ENCODE data around the gene ITSN1.
A peak's percentile ranks its signal among the peaks of the same experiment; 100 is the strongest.
"Not testable (repeated sequence)": the region's sequence is repeated elsewhere in the genome, so short reads cannot be mapped to it uniquely, and the experiment has no call there.

Gene ITSN1

DNA sequence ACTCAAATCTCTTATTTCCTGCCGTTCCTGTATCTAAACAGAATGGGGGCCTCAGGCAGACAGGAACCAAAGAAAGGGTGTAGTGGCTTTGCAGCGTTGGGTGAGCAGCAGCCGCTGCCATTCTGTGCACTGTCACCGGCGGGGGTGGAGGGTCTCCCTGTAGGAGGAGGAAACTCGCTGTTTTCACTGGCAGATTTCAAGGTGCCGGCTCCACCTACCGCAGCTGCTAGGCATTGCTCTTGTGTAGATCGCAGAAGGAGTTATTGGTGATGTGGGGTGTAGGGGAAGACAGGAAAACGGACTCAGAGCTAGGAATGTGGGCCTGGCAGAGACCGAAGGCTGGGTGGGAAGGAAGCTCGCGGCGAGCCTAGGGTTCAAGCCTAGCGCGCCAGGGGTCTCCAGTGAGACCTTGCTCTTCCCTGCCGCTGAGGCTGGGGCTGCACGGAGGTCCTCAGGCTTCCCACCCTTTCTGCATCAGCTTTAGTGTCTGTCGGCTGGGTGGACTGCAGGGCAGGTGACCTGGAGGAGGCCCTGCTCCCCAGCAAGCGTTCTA, 252.5 kb downstream of the ITSN1 start:
- peak; percentile 51 for DNase-seq (ENCODE audit: low spot score)

DNA sequence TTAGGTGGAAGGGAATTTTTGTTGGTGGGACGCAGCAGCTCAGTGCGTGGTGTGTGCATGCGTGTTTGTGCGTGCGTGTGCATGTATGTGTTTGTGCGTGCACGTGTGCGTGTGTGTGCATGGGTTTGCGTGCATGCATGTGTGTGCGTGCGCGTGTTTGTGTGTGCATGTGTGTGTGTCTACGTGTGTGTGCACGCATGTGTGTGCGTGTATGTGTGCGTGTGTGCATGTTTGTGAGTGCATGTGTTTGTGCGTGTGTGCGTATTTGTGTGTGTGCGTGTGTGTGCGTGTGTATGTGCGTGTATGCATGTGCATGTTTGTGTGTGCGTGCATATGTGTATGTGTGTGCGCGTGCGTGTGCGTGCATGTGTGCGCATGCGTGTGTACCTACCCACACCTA, 253.1 kb downstream of the ITSN1 start:
- DNase-seq (ENCODE audit: low spot score), result no peak

DNA sequence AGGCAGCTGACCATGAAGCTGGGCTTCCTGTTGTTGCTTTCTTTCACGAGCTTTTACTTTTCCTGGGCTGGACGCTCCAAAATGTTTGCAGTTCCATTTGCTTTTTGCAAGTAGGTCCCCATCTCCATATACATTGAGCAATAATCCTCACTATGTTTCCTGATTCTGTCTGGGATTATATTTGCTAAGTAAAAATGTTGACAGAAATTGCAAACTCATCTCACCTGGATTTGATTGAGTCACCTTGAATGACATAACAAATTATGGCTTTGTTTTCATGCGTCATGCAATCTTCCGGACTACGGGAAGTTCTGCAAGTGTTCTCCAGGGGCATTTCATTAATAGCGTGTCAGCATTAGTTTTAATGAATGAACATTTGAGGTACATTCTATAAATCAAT, 254.4 kb downstream of the ITSN1 start:
- DNase-seq (ENCODE audit: low spot score), result no peak

DNA sequence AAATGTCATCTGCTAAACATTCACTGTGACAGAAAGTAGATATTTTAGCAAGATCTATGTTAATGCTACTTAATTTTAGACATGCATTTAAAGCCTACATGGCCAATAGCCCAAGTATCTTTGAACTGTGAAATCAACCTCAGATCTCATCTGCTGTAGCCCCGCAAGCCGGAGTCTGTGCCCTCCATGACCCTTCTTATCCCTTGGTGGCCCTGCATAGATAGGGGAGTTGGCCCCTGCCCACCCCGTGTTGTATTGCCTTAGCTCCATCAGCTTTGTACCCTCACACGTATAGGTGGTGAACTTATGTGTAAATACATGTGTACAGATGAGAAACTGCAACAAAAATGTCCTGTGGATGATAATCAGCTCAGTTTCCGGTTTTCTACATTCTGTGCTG, 254.8 kb downstream of the ITSN1 start:
- DNase-seq (ENCODE audit: low spot score), result no peak

DNA sequence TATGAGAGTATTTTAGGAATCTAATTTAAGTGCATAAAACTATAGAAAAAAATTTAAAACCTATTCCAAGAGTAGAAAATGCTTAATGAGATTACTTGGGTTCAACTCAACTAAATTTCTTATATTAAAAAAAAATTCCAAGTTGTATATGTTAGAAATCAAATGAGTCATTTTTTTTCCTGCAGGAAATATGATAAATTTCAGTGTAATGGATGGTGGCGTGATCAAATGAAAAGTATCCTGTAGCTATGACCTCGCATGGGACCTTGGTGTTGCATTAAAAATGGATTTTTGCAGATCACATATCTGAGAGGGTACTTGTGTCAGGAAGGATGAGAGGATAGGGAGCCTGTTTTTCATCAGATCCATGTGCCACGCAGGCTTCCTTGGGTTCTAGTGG, 255.4 kb downstream of the ITSN1 start:
- DNase-seq (ENCODE audit: low spot score), result no peak

DNA sequence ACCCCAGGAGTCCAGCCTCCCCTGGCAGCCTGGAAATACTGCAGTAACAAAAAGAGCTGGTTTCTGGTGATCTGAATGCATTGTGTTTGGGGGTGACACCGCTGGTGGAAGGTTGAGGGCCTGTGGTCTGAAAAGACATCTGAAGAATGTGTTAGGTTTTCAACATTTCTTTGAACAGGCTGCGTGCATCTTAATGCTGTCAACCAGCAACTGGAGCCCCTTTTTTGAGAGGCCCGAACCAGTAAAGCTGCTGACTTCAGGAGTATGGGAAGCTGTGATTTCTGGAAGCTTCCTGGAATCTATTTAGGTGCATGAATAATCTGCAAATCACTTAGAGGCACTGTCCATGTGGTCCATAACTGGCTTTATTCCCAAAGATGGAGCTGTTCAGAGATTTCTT, 256.3 kb downstream of the ITSN1 start:
- no peak for DNase-seq (ENCODE audit: low spot score)

DNA sequence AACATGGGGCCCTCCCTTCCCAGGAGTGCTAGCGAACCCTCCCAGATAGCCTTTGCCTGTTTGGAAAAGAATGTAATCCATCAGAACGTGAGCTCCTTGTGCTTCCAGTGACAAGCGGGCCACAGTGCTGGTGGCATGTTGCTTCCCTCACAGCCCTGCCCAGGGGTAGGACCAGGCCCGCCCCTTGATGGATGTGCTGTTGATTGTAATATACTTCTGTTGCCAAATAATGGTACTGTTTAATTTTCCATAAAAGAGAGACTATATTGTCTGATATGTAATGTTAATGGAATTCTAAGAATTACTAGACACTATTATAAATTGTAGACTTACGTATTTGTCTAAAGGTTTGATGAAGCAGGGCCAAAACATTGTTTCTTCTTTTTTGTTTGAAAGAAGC, 256.9 kb downstream of the ITSN1 start:
- DNase-seq (ENCODE audit: low spot score), result no peak

DNA sequence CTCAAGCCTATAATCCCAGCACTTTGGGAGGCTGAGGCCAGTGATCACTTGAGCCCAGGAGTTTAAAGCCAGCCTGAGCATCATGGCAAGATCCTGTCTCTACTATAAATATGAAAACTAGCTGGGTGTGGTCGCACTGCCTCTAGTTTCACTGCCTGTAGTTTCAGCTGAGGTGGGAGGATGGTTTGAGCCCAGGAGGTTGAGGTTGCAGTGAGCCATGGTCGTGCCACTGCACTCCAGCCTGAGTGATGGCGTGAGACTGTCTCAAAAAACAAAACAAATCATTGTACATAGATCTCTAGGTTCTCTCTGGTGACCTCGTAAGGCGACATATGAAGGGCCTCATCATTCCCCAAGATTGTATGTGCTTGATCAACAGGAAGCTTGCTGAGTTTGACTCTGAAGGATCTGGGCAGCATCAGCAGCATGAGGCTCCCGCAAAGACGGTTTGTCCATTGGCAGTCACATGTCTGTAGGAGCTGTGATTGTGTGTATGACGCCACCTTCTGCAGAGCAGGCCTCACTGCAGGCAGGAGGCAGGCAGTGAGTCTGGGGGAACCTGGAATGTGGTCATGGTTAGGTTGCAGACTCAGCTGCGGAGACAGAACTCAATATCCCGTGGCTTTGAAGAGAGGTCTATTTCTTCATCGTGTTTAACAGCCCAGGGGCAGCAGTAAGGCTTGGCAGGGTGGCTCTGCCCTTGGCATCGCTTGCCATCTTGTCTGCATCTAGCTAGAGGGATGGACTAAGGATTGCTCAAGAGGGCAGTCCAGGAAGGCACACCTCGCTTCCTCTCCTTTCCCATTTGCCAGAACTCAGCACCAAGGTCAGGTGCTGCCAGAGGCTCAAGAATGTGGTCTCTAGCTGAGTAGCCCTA, 259.3 kb downstream of the ITSN1 start:
- no peak for DNase-seq (ENCODE audit: low spot score)

DNA sequence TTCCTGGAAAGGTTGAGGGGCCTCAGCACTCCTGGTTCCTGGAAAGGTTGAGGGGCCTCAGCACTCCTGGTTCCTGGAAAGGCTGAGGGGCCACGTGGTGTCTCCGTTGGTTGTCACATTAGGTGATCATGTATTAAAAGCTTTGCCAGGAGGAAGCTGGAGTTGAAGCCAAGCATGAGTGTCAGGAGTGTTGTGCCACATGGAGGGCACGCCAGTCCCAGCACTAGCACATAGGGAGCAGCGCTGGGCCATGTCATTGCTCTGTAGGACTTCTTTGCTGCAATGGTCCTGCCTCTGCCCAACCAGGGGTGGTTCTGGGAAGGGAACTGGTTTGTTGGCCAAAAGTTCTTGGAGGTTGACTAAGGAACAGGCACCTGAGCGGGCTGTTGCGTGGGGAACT, 260.0 kb downstream of the ITSN1 start:
- no peak for DNase-seq (ENCODE audit: low spot score)

DNA sequence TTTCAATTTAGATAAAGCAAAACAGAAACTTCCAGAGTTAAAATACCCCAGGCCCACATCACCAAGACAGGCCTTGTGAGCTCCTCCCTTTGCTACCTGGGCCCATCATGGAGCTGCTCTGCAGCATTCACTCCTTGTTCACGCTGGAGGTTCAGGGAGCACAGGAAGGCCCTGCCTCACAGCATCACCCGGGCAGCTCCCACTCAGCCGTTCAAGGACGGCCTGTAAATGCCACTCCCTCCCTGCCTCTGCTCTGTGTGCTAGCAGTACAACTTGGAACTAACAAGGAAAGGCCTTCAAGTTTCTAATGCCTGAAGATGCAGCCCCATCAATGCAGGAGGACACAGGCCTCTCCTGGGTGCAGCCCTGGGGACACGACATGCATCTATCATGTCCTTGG, 261.7 kb downstream of the ITSN1 start:
- DNase-seq (ENCODE audit: low spot score), result no peak

DNA sequence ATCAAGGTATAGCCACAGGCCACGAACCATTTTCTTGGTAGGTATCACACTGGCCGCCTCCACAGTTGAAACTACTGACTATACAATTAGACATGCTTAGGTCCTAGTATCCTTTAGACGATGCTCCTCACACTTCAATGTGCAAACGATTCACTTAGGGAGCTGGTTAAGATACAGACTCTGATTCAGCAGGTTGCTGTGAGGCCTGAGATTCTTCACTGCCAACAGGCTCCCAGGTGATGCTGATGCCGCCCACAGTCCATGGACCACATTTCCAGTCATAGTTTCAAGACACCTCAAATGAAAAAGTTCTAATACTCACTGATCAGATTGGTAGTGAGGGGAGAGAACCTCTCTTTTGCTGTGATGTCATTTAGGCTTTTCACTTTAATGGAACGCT, 266.5 kb downstream of the ITSN1 start:
- no peak for DNase-seq (ENCODE audit: low spot score)

DNA sequence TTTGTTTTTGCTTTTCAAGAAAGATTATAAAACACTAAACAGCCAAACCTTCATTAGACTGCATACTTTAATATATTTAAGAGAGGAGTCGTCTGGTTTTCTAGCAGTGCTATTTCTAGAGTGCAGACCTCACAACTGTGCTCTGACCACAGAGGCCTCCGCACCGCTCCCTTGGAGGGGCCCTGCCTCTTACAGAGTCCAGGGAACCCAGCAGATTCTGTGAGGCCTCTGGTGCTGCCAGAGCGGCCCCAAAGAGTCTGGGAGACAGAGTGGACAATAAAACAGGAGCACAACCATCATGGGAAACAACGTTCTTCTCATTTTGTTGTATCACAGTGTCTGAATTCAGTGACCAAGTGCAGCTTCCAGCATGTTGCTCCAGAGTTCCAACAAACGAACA, 267.5 kb downstream of the ITSN1 start:
- DNase-seq (ENCODE audit: low spot score), result no peak

DNA sequence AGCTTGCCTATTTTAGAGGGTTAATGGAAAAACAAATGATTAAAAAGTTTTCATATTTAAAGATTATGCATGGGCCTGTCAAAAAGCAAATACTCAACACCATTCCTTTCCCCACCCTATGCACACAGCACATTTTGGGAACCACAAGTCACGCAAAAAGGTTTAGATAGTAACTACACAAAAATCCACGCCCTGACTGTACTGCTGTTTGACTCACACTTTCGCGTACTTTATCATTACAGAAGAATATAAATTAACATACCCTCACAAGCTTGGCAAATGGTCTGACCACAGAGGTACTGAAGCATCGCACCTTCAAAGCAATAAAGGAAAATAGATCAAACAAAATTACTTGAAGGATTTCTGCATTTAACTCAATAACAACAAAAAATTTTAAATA, 271.9 kb downstream of the ITSN1 start:
- DNase-seq (ENCODE audit: low spot score), result no peak

DNA sequence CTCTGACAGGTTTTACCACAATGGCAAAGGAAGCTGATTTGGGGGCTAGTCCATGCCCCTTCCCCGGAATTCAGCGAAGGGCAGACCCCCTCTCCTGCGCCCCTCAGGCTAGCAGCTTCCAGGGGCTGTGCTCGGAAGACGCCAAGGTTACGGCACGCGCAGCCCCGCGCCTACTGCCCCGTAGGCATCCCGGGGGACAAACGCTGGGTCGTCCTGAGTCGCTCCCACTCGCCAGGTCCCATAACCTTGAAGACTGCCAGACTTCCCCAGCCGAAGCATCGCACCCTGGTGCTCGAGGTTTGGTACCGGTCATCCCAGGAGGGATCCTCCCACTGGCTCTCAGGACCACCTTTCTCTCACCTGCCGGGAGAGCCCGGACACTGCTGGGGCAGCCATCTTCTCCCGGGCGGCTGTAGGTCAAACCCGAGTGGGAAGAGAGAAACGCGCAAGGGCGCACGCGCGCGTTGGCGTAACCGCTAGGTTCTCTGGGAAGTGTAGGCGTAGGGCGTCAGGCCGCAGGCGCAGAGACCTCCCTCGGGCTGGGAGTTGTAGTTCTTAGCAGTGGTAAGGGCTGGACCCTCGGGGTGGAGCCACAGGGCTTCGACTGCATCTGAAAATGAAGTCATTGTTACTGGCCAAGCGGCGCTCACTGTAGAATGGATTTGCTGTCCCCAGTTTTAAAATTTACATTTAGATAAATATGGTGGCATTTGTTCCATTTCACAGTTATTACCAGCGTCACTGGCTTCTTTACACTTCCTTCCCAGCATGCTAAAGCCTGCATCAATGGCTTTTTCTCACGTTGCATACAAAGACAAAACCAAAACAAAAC, 273.3 kb downstream of the ITSN1 start, which contains the start of gene ATP5PO:
TSS of gene ATP5PO (minus strand) at position 437 of the 832 bp plus-strand sequence. CDS start at position 396, 41 bp downstream.
- DNase-seq (ENCODE audit: low spot score), result peak; percentile 99

DNA sequence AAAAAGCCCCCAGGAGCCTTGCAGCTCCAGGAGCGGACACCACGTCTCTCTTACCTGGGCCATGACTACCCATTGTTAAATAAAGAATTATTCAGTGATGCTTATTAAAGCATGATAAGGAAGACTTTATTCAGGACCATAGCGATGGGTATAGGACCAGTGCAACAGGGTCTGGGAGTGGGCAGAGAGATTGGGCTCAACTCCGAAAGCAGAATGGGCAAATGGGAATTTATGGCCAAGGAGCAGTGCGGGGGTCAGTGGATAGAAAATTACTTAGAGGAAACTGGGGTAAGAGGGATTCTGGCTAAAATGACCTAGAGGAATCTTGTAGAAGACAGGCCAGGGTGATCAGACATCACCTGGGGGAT, 273.9 kb downstream of the ITSN1 start:
- no peak for DNase-seq (ENCODE audit: low spot score)

DNA sequence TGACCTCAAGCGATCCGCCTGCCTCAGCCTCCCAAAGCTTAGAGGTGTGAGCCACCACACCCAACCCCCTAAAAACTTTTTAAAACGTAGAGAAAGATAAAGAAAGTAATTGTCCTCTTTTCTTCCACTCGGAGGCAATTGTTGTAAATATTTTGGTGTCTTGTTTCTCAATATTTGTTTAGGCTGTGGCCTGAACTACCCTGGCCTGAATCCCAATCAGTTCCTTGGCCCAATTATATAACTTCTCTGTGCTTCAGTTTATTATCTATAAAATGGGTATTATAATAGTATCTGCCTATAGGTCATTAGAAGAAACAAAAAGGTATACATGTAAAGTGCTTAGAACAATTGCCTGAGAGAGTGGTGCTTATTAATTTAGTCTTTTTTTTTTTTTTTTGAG, 275.1 kb downstream of the ITSN1 start:
- no peak for DNase-seq (ENCODE audit: low spot score)

DNA sequence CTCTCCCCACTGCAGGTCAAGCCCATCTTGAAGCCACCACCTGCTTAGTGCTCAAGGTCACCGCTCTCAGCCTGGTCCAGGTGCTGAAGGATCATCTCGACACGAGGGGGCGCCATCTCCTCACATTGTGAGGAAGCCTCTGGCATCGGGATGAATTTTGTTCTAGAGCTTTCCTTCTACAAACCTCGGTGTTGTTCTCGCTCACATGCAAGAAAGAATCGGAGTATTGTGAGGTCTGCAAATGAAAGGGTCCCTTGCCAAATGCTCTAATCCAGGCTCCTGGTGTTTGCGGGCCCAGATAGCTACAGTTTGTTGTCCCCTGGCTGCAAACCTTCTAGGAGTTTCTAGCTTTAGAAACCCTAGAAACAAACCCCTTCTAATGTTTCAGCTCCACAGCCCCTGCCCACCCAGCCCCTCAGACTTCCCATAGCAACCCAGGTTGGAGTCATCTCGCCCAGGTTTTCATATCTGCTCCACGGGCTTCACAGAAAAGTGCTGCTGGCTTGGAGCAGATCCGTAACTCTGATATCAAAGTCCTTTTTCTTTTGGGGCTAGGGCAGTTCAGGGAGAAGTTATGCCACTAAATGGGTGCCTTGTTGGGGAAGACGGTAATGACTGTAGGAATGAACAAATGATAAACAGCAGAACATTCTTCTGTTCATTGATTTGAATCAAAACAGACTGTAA, 281.9 kb downstream of the ITSN1 start:
- DNase-seq (ENCODE audit: low spot score), result peak; percentile 89

DNA sequence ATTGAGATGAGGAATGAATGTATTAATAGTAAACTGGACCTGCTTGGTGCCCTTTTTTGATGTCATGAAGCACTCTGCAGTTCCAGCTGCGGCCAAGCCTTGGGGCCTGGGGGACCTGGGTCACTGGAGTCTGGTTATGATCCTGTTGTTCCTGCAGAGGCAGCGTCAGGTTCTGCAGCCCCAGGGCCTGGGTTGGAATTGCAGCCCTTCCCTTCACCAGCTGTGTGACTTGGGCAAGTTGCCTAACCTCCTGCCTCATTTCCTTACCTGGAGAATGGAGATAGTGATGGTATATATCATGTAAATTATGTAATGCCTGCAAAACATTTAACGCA, 282.4 kb downstream of the ITSN1 start:
- no peak for DNase-seq (ENCODE audit: low spot score)

DNA sequence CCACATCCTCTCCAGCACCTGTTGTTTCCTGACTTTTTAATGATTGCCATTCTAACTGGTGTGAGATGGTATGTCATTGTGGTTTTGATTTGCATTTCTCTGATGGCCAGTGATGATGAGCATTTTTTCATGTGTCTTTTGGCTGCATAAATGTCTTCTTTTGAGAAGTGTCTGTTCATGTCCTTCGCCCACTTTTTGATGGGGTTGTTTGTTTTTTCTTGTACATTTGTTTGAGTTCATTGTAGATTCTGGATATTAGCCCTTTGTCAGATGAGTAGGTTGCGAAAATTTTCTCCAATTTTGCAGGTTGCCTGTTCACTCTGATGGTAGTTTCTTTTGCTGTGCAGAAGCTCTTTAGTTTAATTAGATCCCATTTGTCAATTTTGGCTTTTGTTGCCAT, 283.9 kb downstream of the ITSN1 start:
- not testable (repeated sequence) for DNase-seq (ENCODE audit: low spot score)

DNA sequence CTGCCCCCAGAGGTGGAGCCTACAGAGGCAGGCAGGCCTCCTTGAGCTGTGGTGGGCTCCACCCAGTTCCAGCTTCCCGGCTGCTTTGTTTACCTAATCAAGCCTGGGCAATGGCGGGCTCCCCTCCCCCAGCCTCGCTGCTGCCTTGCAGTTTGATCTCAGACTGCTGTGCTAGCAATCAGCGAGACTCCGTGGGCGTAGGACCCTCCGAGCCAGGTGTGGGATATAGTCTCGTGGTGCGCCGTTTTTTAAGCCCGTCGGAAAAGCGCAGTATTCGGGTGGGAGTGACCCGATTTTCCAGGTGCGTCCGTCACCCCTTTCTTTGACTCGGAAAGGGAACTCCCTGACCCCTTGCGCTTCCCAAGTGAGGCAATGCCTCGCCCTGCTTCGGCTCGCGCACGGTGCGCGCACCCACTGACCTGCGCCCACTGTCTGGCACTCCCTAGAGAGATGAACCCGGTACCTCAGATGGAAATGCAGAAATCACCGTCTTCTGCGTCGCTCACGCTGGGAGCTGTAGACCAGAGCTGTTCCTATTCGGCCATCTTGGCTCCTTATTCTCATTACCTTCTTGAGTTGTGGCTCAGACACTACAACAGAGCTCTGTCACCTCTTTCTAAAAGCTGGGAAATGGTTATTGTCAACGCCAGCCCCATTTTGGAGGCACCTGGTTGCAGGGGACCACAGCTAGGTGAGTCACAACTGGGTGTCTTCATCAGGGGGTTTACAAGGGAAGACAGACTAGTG, 288.9 kb downstream of the ITSN1 start:
- DNase-seq (ENCODE audit: low spot score), result peak; percentile 60

DNA sequence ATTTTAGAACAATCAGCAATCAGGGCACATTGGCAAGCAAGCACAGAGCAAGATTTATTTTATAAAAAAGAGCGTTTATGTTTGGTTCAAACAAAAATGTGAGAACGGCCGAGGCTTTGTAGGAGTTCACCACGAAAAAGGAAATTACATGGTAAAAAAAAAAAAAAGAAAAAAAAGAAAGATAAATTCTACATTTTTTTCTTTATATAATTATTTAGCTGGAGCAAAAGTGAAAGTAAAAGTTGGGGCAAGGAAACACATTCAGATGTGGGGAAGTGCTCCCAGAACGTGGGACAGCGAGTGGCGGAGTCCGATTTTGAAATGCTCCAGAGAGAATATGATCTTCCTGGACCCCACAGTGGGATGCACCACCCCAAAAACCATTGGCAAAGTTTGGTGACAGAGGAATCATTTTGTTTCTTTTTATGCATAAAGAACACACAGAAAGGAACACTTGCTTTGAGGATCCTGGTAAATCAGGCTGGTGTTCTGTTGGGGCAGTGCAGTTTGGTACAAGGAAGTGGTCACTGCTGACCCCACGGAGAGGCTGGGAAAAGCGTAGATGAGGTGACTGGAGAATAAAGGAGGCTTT, 289.6 kb downstream of the ITSN1 start:
- DNase-seq (ENCODE audit: low spot score), result no peak

All from activated CD4-positive, alpha-beta T cell treated with anti-CD3 and anti-CD28 coated beads, Interleukin-2, Interleukin-4, amounts not matched to agents 100 ng/mL and 50 ng/mL, durations not matched to agents 16 hours and 8 hours (primary cell).